ENCODE measurements around the gene MDK.

The MDK gene

GRCh38 chr11:46383974-46384701 is 2.7 kb downstream of the MDK start:
- DNase-seq = no peak

- no peak for DNase-seq
Measured at GRCh38 chr11:46385169-46386004, 3.9 kb downstream of the MDK start.

- DNase-seq = no peak
Measured at GRCh38 chr11:46386005-46386578, 4.6 kb downstream of the MDK start.

GRCh38 chr11:46386674-46387073 is 5.2 kb downstream of the MDK start:
- DNase-seq = no peak

- DNase-seq = no peak
Measured at GRCh38 chr11:46387456-46387855, 6.0 kb downstream of the MDK start.

GRCh38 chr11:46387919-46388618 is 6.6 kb downstream of the MDK start:
- DNase-seq = no peak

GRCh38 chr11:46388619-46389449 is 7.4 kb downstream of the MDK start:
- DNase-seq = no peak

GRCh38 chr11:46389450-46390330 is 8.2 kb downstream of the MDK start:
- DNase-seq = peak; percentile 74 to 93

GRCh38 chr11:46390331-46391171 is 9.1 kb downstream of the MDK start:
- no peak for DNase-seq

GRCh38 chr11:46391186-46391577 is 9.7 kb downstream of the MDK start:
- no peak for DNase-seq

- peak in 1 of 2 experiments; percentile 91 for DNase-seq
Measured at GRCh38 chr11:46391578-46392420, 10.3 kb downstream of the MDK start, which contains the start of gene CHRM4. TSS of gene CHRM4 (minus strand) at chr11:46391776. CDS start at chr11:46386557, 5,219 bp downstream.

GRCh38 chr11:46392421-46393230 is 11.2 kb downstream of the MDK start:
- DNase-seq = peak; percentile 45 to 75

GRCh38 chr11:46393231-46393616 is 11.8 kb downstream of the MDK start:
- DNase-seq = no peak

- DNase-seq = no peak
Measured at GRCh38 chr11:46393759-46394158, 12.3 kb downstream of the MDK start.

GRCh38 chr11:46397526-46397925 is 16.1 kb downstream of the MDK start:
- no peak for DNase-seq

GRCh38 chr11:46402957-46403902 is 21.8 kb downstream of the MDK start:
- no peak for DNase-seq

- no peak for DNase-seq
Measured at GRCh38 chr11:46404476-46405017, 23.1 kb downstream of the MDK start.
